Stimulated activated CD4-positive, alpha-beta T cell treated with anti-CD3 and anti-CD28 coated beads, TNF-alpha, amount 100 ng/mL, for 24 hours (primary cell): ENCODE data around the gene NBPF12.
"Not testable (repeated sequence)": the region's sequence is repeated elsewhere in the genome, so short reads cannot be mapped to it uniquely, and the experiment has no call there.

Experiments
- DNase-seq, 3 experiments: peaks; one replicate each; pipeline ENCODE4 v3.0.0-alpha.2; 2020; ENCODE audit warnings: low read depth in 3 of 3

NBPF12 gene

DNA sequence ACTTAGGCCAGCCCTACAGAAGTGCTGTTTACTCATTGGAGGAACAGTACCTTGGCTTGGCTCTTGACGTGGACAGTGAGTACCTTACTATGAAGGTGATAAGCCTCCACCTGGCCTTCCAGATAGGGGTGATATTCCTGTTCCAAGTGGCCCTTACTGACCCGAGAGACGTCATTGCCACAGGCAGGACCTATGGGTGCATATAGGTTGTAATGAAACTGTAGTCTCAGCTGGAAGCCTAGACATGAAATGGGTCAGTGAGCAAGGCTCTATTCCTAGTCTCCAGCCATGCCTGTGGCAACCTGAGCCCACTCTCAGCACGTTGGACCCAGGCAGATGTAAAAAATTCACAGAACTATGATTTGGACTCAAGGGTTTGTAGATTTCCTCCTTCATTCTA lies 48.3 kb downstream of the NBPF12 start:
- DNase-seq, result not testable (repeated sequence)

DNA sequence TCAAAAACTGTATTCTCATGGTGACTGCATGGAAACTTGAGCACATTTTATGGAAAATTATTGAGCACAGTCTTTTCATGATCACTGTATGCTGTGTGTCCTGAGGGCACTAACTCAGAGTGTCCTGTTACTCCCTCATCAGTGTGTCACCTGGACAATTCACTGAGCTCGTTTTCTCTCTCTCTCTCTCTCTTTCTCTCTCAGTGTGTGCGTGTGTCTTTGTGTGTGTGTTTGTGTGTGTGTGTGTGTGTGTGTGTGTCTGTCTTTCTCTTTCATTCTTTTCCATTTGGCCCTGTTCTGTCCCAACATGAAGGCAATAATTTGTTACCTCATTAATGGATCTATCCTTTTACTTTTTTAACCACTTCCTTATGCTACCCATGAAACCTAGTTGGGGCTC lies 49.4 kb downstream of the NBPF12 start:
- DNase-seq, result not testable (repeated sequence)

DNA sequence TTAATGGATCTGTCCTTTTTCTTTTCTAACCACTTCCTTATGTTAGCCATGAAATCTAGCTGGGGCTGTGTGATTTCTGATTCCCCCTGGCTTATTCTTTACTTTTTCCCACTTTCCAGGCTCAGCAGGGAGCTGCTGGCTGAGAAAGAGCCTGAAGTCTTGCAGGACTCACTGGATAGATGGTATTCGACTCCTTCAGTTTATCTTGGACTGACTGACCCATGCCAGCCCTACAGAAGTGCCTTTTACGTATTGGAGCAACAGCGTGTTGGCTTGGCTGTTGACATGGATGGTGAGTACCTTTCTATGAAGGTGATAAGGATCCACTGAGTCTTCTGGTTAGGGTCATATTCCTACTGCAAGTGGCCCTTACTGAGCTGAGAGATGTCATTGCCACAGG lies 51.3 kb downstream of the NBPF12 start:
- not testable (repeated sequence) for DNase-seq

DNA sequence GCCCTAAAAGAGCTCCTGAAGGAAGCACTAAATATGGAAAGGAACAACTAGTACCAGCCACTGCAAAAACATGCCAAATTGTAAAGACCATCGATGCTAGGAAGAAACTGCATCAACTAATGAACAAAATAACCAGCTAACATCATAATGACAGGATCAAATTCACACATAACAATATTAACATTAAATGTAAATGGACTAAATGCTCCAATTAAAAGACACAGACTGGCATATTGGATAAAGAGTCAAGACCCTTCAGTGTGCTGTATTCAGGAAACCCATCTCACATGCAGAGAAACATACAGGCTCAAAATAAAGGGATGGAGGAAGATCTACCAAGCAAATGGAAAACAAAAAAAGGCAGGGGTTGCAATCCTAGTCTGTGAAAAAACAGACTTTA lies 70.4 kb downstream of the NBPF12 start:
- DNase-seq, result not testable (repeated sequence)

DNA sequence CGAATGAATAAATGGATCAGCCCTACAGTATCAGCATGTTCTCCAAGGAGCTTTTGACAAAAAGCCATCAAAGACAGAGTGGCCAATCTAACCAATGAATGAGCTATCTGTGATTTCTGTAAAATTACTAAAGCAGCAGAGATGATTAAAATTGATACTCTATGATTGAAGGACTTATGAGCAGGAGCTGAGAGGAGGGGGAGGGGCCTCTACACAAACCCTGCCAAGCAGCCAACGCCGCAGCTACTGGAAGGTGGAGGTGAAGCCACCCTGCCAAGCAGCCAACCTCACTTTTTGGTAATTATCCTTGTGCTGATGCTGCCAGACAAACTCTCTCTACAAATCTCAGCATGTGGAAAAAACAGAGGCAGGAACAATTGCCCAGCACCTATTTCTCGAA lies 88.9 kb downstream of the NBPF12 start:
- DNase-seq, result not testable (repeated sequence)

DNA sequence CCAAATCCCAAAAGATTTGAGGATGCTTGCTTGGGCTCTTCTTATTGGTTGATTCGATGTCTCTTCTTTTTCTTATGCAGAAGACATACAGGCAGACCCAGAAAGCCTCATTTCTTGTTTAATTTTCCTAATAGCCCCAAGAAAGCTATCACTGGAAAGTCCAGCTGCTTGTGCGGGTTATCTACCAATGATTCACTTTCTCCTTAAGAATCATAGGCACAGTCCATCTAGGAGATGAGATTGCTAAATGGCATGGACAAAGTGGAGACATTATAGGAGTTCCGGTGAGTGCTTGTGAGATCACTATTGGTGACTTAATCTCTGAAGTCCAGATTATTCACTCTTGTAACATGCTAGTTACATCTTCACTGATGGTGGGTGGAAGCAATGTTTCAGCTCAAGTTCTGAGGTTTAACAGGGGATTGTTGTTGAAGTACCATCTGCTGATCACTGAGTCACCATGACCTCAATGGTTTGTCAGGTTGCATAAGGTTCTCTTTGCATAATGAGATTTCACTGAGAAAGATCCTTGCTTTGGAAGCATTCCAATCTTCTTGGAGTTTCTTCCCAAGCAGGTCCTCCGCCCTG lies 92.0 kb downstream of the NBPF12 start:
- not testable (repeated sequence) for DNase-seq

DNA sequence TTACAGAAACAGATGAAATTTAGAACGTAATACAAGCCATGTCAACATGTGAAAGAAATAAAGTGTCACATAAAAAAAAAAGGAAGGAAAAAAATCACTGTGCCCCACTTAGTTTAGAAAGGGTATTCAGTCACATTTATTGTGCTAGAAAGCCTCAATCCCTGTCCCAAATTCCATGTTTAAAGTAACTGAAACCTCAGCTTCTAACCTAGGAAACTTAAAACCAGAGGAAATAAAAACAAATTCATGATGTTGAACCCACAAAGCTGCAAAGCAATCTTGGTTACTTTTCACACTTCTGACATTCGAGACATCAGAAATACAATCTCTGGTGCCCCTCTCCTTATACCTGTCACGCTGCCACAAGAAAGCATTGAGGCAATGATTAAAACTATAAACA lies 101.8 kb downstream of the NBPF12 start:
- DNase-seq, result no peak

DNA sequence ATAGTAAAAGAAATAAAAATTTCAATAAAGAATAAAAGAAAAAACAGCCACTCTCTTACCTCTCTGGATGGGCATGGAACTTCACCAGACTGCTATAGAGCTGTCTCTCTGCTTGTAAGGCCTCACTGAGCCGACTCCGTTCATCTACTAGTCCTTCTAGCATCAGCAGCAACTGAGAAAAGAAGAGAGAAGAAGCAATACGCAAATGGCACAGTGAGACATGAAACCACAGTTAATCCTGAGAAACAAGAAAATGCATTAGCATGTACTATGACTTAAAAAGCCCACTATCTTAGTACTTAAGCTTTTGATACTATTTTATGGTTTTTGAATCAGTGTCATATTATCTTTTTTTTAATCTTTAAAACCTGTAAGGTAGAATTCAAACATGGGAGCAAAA lies 104.8 kb downstream of the NBPF12 start:
- not testable (repeated sequence) for DNase-seq

DNA sequence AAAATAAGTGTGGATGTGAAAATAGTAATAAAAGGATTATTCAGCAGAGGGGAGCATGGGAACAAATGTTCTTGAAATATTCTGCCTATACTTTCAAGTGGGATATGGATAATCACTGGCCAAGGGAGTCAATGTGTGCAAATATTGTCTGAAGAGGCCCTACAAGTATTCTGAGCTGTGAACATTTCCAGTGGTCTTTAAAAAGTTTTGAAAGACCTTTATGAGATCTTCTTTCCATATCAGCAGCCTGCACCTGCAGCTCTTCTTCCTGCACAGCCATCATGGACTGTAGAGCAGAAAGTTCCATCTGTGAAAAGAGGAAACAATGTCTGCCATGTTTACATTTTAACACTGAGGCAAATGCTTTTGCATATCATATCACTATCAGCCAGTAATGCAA lies 106.4 kb downstream of the NBPF12 start:
- DNase-seq, result not testable (repeated sequence)
